HEK293 (cell line): ENCODE data around the gene PLA2G5.

ENCODE experiments used
- CTCF ChIA-PET: fragments of 350-600 bp; formaldehyde crosslinking; extraction: SDS; loops from one replicate; lab custom pipeline; 2021; ENCODE audit warnings: antibody characterized with exemption; lab: Yijun Ruan, JAX
- POLR2A ChIA-PET: fragments of 300-600 bp; formaldehyde crosslinking; extraction: SDS; loops from one replicate; lab custom pipeline; 2020; ENCODE audit warnings: antibody characterized with exemption, inconsistent platforms; lab: Yijun Ruan, JAX
- H3K27ac ChIP-seq: fragments of 200-500 bp; sonication (Bioruptor generic); 2 replicates; pipeline ENCODE4 v1.5.1; 2014; ENCODE audit warnings: low read depth, low read length, control low read depth, inconsistent platforms; ENCODE audit errors: extremely low read depth
- H3K36me3 ChIP-seq, 2 experiments: fragments of 200-500 bp in 1 of 2; sonication (Bioruptor generic) in 1 of 2; 1 replicate in 1 of 2; 2 replicates in 1 of 2; pipeline ENCODE4 v1.5.1; 2014 to 2017; ENCODE audit warnings: inconsistent platforms in 2 of 2, low read length in 2 of 2; ENCODE audit not compliant: control insufficient read depth in 2 of 2, insufficient read depth in 1 of 2
- H3K4me1 ChIP-seq: fragments of 200-500 bp; sonication (Bioruptor generic); 2 replicates; pipeline ENCODE4 v1.5.1; 2014; ENCODE audit warnings: mild to moderate bottlenecking, low read length, inconsistent platforms; ENCODE audit not compliant: control insufficient read depth, insufficient read depth
- H3K4me3 ChIP-seq: 2 replicates; pipeline ENCODE4 v1.5.1; 2011; ENCODE audit warnings: low read depth, mild to moderate bottlenecking, control low read depth, low read length, moderate library complexity
- H3K9me3 ChIP-seq: fragments of 200-500 bp; sonication (Bioruptor generic); 2 replicates; pipeline ENCODE4 v1.5.1; 2014; ENCODE audit warnings: low read depth, low read length, inconsistent platforms; ENCODE audit not compliant: control insufficient read depth, insufficient read depth
- CTCF ChIP-seq: fragments of 450-650 bp; formaldehyde crosslinking; IDR thresholded peaks from 2 replicates; pipeline ENCODE4 v1.5.1; 2016; ENCODE audit warnings: missing biosample characterization, missing genetic modification characterization
- HOXD13 ChIP-seq: sonication (generic); formaldehyde crosslinking; IDR thresholded peaks from 2 replicates; pipeline ENCODE4 v1.8.0; 2022; ENCODE audit warnings: missing genetic modification reagents, borderline replicate concordance
- RBAK ChIP-seq: fragments of 450-650 bp; formaldehyde crosslinking; IDR thresholded peaks from 2 replicates; pipeline ENCODE4 v1.5.1; 2016; ENCODE audit warnings: missing biosample characterization, missing genetic modification characterization
- SCRT2 ChIP-seq: fragments of 450-650 bp; formaldehyde crosslinking; IDR thresholded peaks from 2 replicates; pipeline ENCODE4 v1.5.1; 2016; ENCODE audit warnings: missing biosample characterization, missing genetic modification characterization
- SP7 ChIP-seq: fragments of 450-650 bp; formaldehyde crosslinking; IDR thresholded peaks from 2 replicates; pipeline ENCODE4 v1.5.1; 2016; ENCODE audit warnings: missing biosample characterization, missing genetic modification characterization
- TCF7L2 ChIP-seq: IDR thresholded peaks from 2 replicates; pipeline ENCODE4 v1.6.1; 2011; ENCODE audit warnings: low read depth, mild to moderate bottlenecking, inconsistent platforms, low read length, moderate library complexity, borderline replicate concordance
- ZFP41 ChIP-seq: fragments of 450-650 bp; formaldehyde crosslinking; IDR thresholded peaks from 2 replicates; pipeline ENCODE4 v1.5.1; 2016; ENCODE audit warnings: missing biosample characterization, missing genetic modification characterization, borderline replicate concordance
- ZNF133 ChIP-seq: fragments of 450-650 bp; formaldehyde crosslinking; IDR thresholded peaks from 2 replicates; pipeline ENCODE4 v1.5.1; 2016; ENCODE audit warnings: missing biosample characterization, missing genetic modification characterization
- ZNF362 ChIP-seq: fragments of 450-650 bp; formaldehyde crosslinking; IDR thresholded peaks from 2 replicates; pipeline ENCODE4 v1.5.1; 2016; ENCODE audit warnings: missing biosample characterization, missing genetic modification characterization
- ZNF416 ChIP-seq: fragments of 450-650 bp; formaldehyde crosslinking; IDR thresholded peaks from 2 replicates; pipeline ENCODE4 v1.5.1; 2016; ENCODE audit warnings: missing biosample characterization, missing genetic modification characterization
- ZNF623 ChIP-seq: fragments of 450-650 bp; formaldehyde crosslinking; IDR thresholded peaks from 2 replicates; pipeline ENCODE4 v1.5.1; 2016; ENCODE audit warnings: missing biosample characterization, missing genetic modification characterization
- ZNF624 ChIP-seq: fragments of 450-650 bp; formaldehyde crosslinking; IDR thresholded peaks from 2 replicates; pipeline ENCODE4 v1.5.1; 2017; ENCODE audit warnings: missing biosample characterization, missing genetic modification characterization
- ZNF670 ChIP-seq: fragments of 450-650 bp; formaldehyde crosslinking; IDR thresholded peaks from 2 replicates; pipeline ENCODE4 v1.5.1; 2016; ENCODE audit warnings: missing biosample characterization, missing genetic modification characterization, low read depth
- ZNF707 ChIP-seq: fragments of 450-650 bp; formaldehyde crosslinking; IDR thresholded peaks from 2 replicates; pipeline ENCODE4 v1.5.1; 2016; ENCODE audit warnings: missing biosample characterization, missing genetic modification characterization
- ZSCAN4 ChIP-seq: fragments of 450-650 bp; formaldehyde crosslinking; IDR thresholded peaks from 2 replicates; pipeline ENCODE4 v1.5.1; 2017; ENCODE audit warnings: missing biosample characterization, missing genetic modification characterization
- TF ChIP-seq, protein P1 (sequence below): fragments of 450-650 bp; formaldehyde crosslinking; IDR thresholded peaks from 2 replicates; pipeline ENCODE4 v1.5.1; 2016; ENCODE audit warnings: missing biosample characterization, missing genetic modification characterization, borderline replicate concordance
- TF ChIP-seq, protein P2 (sequence below): fragments of 450-650 bp; formaldehyde crosslinking; IDR thresholded peaks from 2 replicates; pipeline ENCODE4 v1.5.1; 2017; ENCODE audit warnings: missing biosample characterization, mild to moderate bottlenecking, missing genetic modification characterization, moderate library complexity

The PLA2G5 gene

DNA sequence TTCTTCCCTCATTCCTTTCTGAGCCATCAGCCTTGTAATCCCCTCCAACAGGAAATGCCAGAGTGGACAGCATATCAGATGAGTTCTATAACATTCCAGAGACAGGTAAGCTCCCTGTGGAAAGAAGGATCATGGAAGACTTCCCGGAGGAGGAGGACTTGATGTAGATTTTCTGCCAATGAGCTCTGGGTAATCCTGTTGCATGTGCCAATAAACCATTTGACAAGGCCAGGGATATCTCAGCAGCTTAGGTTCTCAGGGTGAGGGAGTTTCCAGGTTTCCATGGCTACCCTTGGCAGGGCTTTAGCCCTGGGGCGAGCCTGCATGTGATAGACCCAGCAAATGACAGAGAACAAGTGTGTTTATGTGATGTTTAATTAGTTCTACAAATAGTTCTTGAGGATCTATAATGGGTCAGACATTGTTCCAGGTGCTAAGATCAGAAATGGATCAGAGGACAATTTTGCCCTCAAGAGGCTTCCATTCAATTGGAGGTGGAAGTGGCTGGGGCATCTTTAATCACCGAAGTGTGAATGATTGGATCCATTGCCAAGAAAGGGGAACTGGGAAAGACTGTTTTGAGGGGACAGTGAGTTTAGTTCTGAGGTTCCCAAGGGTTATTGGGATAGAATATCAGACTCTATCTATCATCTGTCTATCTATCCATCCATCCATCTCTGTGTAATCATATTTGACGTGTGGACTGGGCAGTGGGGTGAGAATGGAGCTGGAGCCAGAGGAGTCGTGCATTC lies 6.9 kb downstream of the PLA2G5 start:
- Histone ChIP-seq H3K27ac (no peak overlapping the region), H3K9me3 (no peaks in the 10 kb centered on the region), H3K4me1 (no peaks in the 10 kb centered on the region), H3K36me3 (no peaks in the 10 kb centered on the region), H3K4me3 (no peak overlapping the region)
- ChIA-PET CTCF (interaction anchor here (0.6 to 0.7 kb wide), 2 partner anchors 10 to 373 kb away, joined by 3 to 4 read pairs; no protein-coding TSS in a partner anchor), POLR2A (no interaction called here)
- TF ChIP-seq RBAK (tag by site-specific recombination) (no peak), ZNF670 (tag by site-specific recombination) (no peak), ZNF362 (tag by site-specific recombination) (no peak), HOXD13 (no peak), TCF7L2 (no peak), ZSCAN4 (tag by site-specific recombination) (no peak), CTCF (tag by site-specific recombination) (no peak), ZFP41 (no peak), SP7 (tag by site-specific recombination) (no peak), ZNF707 (tag by site-specific recombination) (no peak), ZNF416 (tag by site-specific recombination) (no peak), ZNF624 (no peak), SCRT2 (no peak), ZNF133 (tag by site-specific recombination) (no peak), ZNF623 (no peak)
- TF ChIP-seq, protein P1, sequence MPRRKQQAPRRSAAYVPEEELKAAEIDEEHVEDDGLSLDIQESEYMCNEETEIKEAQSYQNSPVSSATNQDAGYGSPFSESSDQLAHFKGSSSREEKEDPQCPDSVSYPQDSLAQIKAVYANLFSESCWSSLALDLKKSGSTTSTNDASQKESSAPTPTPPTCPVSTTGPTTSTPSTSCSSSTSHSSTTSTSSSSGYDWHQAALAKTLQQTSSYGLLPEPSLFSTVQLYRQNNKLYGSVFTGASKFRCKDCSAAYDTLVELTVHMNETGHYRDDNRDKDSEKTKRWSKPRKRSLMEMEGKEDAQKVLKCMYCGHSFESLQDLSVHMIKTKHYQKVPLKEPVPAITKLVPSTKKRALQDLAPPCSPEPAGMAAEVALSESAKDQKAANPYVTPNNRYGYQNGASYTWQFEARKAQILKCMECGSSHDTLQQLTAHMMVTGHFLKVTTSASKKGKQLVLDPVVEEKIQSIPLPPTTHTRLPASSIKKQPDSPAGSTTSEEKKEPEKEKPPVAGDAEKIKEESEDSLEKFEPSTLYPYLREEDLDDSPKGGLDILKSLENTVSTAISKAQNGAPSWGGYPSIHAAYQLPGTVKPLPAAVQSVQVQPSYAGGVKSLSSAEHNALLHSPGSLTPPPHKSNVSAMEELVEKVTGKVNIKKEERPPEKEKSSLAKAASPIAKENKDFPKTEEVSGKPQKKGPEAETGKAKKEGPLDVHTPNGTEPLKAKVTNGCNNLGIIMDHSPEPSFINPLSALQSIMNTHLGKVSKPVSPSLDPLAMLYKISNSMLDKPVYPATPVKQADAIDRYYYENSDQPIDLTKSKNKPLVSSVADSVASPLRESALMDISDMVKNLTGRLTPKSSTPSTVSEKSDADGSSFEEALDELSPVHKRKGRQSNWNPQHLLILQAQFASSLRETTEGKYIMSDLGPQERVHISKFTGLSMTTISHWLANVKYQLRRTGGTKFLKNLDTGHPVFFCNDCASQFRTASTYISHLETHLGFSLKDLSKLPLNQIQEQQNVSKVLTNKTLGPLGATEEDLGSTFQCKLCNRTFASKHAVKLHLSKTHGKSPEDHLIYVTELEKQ (tag by site-specific recombination): no peak
- TF ChIP-seq, protein P2, sequence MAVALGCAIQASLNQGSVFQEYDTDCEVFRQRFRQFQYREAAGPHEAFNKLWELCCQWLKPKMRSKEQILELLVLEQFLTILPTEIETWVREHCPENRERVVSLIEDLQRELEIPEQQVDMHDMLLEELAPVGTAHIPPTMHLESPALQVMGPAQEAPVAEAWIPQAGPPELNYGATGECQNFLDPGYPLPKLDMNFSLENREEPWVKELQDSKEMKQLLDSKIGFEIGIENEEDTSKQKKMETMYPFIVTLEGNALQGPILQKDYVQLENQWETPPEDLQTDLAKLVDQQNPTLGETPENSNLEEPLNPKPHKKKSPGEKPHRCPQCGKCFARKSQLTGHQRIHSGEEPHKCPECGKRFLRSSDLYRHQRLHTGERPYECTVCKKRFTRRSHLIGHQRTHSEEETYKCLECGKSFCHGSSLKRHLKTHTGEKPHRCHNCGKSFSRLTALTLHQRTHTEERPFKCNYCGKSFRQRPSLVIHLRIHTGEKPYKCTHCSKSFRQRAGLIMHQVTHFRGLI (tag by site-specific recombination): no peak
